ENCODE results near the gene ARHGAP27. TPM values are rescaled to one million over a fixed set of nuclear protein-coding genes. Genes with fewer than 3 reads are reported as not detected.

Gene ARHGAP27
- total and polyA plus RNA-seq, 8 donors: 7.7 to 390 (median 45.5) TPM

DNA sequence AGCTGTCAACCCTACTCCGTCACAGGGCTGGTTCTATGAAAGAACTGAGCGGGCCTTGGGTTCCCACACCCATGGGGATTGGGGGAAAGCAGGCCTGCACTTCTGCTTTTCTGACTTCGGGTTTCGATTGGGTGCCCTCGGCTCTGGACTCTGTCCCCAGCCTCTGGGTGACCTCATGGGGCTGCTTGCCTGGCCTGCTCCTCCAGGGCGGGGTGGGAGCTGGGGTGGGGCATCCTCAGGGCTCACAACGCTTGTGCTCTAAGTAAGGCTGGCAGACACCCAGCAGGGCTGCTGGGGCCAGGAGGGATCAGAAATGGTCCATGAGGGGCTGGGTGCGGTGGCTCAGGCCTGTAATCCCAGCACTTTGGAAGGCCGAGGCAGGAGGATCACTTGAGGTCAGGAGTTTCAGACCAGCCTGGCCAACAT, 19.2 kb downstream of the ARHGAP27 start:
- H3K9me3 ChIP-seq: no peaks in the 10 kb centered on the region
- no peaks in the 10 kb centered on the region for H3K27me3 ChIP-seq
- peaks cover 5 to 71% (median 51%) of the 10 kb centered on the region in 4 donors for H3K4me1 ChIP-seq
- no peak overlapping the region for H3K4me3 ChIP-seq
- peak overlapping the region in 2 of 5 donors; percentile 48 to 83 for H3K27ac ChIP-seq
- WGBS, 5 donors: 61 to 75% (median 64%) methylated on average over 8 to 9 of the region's 9 CpGs
- no peaks in the 10 kb centered on the region for H3K36me3 ChIP-seq
- peak; percentile 67 to 87 for DNase-seq
- TF ChIP-seq POLR2AphosphoS5 (IDR thresholded peaks at IDR 0.05) (no peak), EP300 (IDR thresholded peaks at IDR 0.05) (no peak), POLR2A (IDR thresholded peaks at IDR 0.05) (no peak)
- TF ChIP-seq, protein P1, sequence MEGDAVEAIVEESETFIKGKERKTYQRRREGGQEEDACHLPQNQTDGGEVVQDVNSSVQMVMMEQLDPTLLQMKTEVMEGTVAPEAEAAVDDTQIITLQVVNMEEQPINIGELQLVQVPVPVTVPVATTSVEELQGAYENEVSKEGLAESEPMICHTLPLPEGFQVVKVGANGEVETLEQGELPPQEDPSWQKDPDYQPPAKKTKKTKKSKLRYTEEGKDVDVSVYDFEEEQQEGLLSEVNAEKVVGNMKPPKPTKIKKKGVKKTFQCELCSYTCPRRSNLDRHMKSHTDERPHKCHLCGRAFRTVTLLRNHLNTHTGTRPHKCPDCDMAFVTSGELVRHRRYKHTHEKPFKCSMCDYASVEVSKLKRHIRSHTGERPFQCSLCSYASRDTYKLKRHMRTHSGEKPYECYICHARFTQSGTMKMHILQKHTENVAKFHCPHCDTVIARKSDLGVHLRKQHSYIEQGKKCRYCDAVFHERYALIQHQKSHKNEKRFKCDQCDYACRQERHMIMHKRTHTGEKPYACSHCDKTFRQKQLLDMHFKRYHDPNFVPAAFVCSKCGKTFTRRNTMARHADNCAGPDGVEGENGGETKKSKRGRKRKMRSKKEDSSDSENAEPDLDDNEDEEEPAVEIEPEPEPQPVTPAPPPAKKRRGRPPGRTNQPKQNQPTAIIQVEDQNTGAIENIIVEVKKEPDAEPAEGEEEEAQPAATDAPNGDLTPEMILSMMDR (IDR thresholded peaks at IDR 0.05): no peak
- intact Hi-C loops (cut with DNase I; ENCODE audit: low total_unique reads): no loop called here

DNA sequence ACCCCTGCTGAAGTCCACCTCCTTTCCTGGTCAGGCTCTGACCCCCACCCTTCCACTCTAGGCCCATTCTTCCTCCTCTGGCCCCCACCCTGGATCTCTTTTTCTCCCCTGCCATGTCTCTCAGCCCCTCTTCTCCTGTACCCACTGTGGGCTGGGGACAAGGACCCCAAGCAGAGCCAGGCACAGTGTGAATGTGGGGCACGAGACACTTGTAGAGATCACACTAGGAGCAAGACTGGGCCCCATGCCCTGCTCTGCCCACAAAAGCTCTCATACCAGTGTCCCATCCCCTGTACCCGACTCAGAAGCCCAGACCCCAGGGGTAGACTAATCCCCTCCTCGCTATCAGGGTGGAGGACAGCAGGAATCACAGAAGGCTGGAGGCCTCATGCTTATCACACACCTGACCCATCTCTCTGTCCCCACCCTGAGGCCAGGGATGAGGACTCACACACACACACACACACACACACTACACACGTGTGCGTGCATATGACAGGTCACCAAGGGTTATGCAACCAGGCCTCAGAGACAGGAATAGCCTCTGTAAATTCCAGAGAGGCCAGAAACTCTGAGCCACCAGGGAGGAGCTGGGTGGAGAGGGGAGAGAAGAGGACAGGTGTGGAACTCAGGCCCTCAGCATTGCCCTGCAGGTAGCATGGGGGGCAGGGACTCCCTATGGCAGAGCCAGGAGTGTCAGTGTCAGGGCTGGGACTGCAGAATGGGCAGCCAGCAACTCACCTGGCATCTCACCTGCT, 21.1 kb downstream of the ARHGAP27 start:
- Histone ChIP-seq H3K27me3 (no peaks in the 10 kb centered on the region), H3K4me3 (no peak overlapping the region), H3K4me1 (peaks cover 5 to 87% (median 60%) of the 10 kb centered on the region in 4 donors), H3K36me3 (no peaks in the 10 kb centered on the region), H3K9me3 (no peaks in the 10 kb centered on the region), H3K27ac (peak overlapping the region in 4 of 5 donors; percentile 66 to 85 (median 79))
- DNase-seq: peak in 1 of 2 donors; percentile 1
- no peak for TF ChIP-seq POLR2AphosphoS5 (IDR thresholded peaks at IDR 0.05)
- TF ChIP-seq, protein P1 (IDR thresholded peaks at IDR 0.05): no peak
- 87 to 97% (median 91%) methylated on average over 4 to 5 of the region's 5 CpGs for WGBS, 5 donors
- intact Hi-C loops (cut with DNase I; ENCODE audit: low total_unique reads): no loop called here

DNA sequence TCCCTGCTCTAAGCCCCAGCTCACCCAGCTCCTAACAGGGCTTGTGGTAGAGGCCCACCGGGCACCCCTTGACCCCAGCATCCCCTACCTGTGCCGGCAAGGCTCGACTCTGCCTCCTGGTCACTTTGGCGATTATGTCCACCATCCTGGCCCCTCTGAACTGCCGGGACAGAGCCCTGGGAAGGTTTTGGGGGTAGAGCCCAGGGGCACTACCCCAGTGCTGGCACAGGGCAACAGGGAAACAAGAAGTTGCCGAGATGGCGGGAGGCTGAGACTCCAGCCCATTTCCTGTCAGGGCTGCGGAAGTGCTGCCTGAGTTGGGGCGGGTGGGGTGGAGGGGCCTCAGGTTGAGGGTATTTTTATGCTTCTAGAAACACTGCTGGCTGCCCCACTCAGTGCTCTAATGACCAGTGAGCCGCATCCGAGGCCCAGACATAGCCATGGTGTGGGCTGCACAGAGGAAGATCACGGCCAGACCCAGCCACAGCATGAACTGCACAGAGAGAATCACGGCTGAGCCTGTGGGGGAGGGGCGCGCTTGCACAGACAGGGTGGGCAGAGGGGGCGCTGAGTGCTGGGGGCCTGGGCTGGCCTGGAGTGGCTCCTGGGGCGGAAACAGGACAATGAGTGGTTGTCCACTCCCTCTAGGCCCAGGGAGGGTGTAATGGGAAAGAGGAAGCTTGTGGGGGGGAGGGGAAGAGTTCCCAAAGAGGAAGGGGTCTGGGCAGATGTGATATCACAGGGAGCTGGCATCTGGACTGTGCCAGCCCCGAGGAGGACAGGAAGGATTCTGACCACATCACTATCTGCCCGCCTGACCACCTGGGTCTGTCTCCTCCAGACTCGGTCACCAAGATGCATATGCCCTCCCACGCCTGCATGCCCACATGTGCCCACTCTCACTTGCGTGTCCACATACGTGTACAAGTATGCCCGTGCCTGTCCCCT, 22.3 kb downstream of the ARHGAP27 start:
- H3K9me3 ChIP-seq: no peaks in the 10 kb centered on the region
- peak overlapping the region; percentile 24 to 85 (median 77) for H3K27ac ChIP-seq
- no peak for TF ChIP-seq EP300 (IDR thresholded peaks at IDR 0.05)
- TF ChIP-seq POLR2A (IDR thresholded peaks at IDR 0.05): no peak
- TF ChIP-seq, protein P1 (IDR thresholded peaks at IDR 0.05): no peak
- TF ChIP-seq POLR2AphosphoS5 (IDR thresholded peaks at IDR 0.05): no peak
- peaks cover 5 to 90% (median 64%) of the 10 kb centered on the region in 4 donors for H3K4me1 ChIP-seq
- peak overlapping the region; percentile 23 to 48 (median 44) for H3K4me3 ChIP-seq
- peaks cover 0 to 7% (median 5%) of the 10 kb centered on the region in 4 donors for H3K36me3 ChIP-seq
- 69 to 75% (median 73%) methylated on average over 15 to 24 of the region's 24 CpGs for WGBS, 5 donors
- intact Hi-C loops (cut with DNase I; ENCODE audit: low total_unique reads): no loop called here
- peak in 1 of 2 donors; percentile 51 for DNase-seq
- H3K27me3 ChIP-seq: no peaks in the 10 kb centered on the region

DNA sequence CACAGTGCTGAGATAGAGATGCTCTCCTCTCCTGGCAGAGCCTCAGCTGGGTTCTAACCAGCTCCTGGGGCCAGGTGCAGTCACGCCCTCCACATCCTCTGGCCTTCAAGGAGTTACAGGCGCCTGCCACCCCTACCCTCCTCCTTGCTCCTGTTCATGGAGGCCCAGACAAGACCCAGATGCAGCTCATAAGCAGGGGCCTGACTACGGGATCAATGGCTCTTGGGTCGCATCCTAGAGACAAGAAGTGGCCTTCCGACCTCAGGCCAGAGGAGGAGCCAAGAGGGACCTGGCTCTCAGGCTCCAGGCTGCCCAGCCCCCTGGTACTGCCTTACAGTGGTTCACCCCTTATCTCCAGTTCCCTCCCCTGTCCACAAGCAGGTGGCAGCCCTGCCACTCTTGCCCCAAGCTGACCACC, 23.0 kb downstream of the ARHGAP27 start:
- 56 to 80% (median 75%) methylated on average over 2 to 5 of the region's 5 CpGs for WGBS, 5 donors
- DNase-seq: peak in 1 of 2 donors; percentile 3
- Histone ChIP-seq H3K27ac (peak overlapping the region; percentile 9 to 85 (median 77)), H3K9me3 (no peaks in the 10 kb centered on the region), H3K36me3 (peaks cover under 1 to 15% (median 12%) of the 10 kb centered on the region in 4 donors), H3K4me1 (peaks cover 5 to 89% (median 62%) of the 10 kb centered on the region in 4 donors), H3K4me3 (peak overlapping the region; percentile 23 to 48 (median 44)), H3K27me3 (no peaks in the 10 kb centered on the region)
- TF ChIP-seq EP300 (IDR thresholded peaks at IDR 0.05) (no peak), POLR2AphosphoS5 (IDR thresholded peaks at IDR 0.05) (no peak), POLR2A (IDR thresholded peaks at IDR 0.05) (no peak)
- TF ChIP-seq, protein P1 (IDR thresholded peaks at IDR 0.05): no peak
- intact Hi-C loops (cut with DNase I; ENCODE audit: low total_unique reads): no loop called here

Data from stomach (tissue), 9 donors.